ENCODE measurements around the gene UBAP1L. TPM values are rescaled to one million over a fixed set of nuclear protein-coding genes. Genes with fewer than 3 reads are reported as not detected.

The UBAP1L gene
- total RNA-seq, 1 donor from 2014 or later: 9.6 TPM

DNA sequence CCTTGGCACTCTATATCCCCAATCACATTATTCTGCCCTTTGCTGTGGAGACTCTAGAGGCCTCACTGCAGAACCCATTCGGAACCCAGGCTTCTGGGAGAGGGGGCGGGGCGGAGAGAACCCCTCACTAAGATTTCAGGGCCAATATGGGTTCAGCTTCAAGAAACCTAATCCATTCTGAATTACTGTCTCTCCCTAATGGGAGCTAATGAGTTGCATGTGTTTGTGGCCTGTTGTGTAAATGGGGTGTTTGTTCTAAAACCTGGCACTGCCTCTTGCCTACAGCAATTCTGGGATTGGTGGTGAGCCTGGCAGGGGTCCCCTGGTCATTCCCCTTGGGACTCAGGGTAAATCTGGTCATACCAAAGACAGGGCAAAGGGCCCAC lies 46.6 kb downstream of the UBAP1L start:
- POLR2A ChIA-PET: no interaction called here
- Mint-ChIP-seq H3K27me3 (peaks cover 35% of the 10 kb centered on the region), H3K4me1 (peaks cover 5% of the 10 kb centered on the region), H3K27ac (no peak overlapping the region), H3K4me3 (no peak overlapping the region), H3K36me3 (ENCODE audit: low read depth) (no peaks in the 10 kb centered on the region), H3K9me3 (no peaks in the 10 kb centered on the region)
- DNase-seq (no peak), ATAC-seq (ENCODE audit: low read depth) (no peak)
- CTCF ChIA-PET: interaction anchor here (0.6 kb wide), 1 partner anchor 336 kb away, joined by 3 read pairs; no protein-coding TSS in a partner anchor
- intact Hi-C loops (cut with micrococcal nuclease): no loop called here
- TF ChIP-seq, protein P1, sequence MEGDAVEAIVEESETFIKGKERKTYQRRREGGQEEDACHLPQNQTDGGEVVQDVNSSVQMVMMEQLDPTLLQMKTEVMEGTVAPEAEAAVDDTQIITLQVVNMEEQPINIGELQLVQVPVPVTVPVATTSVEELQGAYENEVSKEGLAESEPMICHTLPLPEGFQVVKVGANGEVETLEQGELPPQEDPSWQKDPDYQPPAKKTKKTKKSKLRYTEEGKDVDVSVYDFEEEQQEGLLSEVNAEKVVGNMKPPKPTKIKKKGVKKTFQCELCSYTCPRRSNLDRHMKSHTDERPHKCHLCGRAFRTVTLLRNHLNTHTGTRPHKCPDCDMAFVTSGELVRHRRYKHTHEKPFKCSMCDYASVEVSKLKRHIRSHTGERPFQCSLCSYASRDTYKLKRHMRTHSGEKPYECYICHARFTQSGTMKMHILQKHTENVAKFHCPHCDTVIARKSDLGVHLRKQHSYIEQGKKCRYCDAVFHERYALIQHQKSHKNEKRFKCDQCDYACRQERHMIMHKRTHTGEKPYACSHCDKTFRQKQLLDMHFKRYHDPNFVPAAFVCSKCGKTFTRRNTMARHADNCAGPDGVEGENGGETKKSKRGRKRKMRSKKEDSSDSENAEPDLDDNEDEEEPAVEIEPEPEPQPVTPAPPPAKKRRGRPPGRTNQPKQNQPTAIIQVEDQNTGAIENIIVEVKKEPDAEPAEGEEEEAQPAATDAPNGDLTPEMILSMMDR (IDR thresholded peaks at IDR 0.05): no peak

DNA sequence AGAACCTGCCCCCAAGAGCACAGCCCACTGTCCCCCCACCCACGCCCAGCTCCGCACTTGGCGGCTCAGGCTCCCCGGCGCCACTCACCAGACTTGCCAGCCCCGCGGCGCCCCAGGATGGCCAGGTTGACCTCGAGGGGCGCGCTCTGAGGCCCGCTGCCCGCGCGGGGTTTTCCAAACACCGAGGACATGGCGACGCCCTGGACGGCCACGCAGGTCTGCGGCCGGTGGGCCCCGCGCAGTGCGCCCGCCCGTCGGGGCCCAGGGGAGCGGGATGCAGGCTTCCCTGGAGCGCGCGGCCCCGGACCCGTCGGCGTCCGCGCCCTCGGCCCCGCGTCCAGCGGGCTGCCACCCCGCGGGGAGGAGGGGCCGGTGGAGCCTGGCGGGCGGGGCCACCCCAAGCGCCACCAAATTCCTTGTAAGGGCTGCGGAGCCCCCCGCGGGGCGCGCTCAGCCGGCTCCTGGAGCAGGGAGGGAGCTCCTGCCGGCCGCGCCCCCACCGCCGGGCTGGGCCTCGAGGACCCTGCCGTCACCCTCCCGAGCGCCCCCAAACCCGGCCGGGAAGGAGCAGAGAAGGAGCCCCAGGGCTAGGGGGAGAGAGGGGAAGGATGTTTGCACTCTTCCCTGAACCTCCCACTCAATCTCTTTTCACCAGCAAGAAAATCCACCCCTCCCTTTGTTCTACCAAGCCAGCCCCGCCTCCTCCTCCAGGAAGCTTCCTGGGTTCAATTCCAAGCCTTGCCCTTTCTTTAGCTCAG lies 47.2 kb downstream of the UBAP1L start, which contains the start of gene RASL12:
TSS of gene RASL12 (minus strand) at position 347 of the 758 bp plus-strand sequence. CDS start at position 191, 156 bp downstream.
- Mint-ChIP-seq H3K9me3 (no peaks in the 10 kb centered on the region), H3K27me3 (peaks cover 35% of the 10 kb centered on the region), H3K27ac (no peak within 1 kb of the TSS), H3K36me3 (ENCODE audit: low read depth) (no peaks in the 10 kb centered on the region), H3K4me1 (peaks cover 5% of the 10 kb centered on the region), H3K4me3 (no peak within 1 kb of the TSS)
- DNase-seq (no peak), ATAC-seq (ENCODE audit: low read depth) (no peak)
- ChIA-PET POLR2A (no interaction called here), CTCF (interaction anchor here (0.6 kb wide), 1 partner anchor 337 kb away, joined by 3 read pairs; no protein-coding TSS in a partner anchor)
- intact Hi-C loops (cut with micrococcal nuclease): no loop called here
- TF ChIP-seq, protein P1 (IDR thresholded peaks at IDR 0.05): no peak

DNA sequence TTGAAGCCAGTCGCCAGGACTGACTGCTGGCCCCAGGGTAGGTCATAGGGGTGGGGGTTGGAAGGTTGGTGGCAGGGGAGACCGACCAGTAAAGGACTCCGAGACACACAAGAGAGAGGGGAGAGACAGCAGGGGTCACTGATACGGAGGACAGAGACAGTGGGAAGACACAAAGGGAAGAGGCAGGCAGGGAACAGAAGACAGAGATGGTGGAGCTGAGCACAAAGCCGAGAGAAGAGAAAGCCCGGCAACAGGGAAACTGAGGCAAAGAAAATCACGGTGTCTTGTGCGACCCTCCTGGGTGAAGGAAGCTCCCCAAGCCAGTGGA lies 47.7 kb downstream of the UBAP1L start:
- H3K9me3 Mint-ChIP-seq: no peaks in the 10 kb centered on the region
- H3K4me1 Mint-ChIP-seq: peaks cover 5% of the 10 kb centered on the region
- ATAC-seq (ENCODE audit: low read depth) (no peak), DNase-seq (no peak)
- intact Hi-C loops (cut with micrococcal nuclease): no loop called here
- TF ChIP-seq, protein P1 (IDR thresholded peaks at IDR 0.05): no peak
- POLR2A ChIA-PET: no interaction called here
- H3K4me3 Mint-ChIP-seq: no peak overlapping the region
- CTCF ChIA-PET: no interaction called here
- H3K36me3 Mint-ChIP-seq (ENCODE audit: low read depth): no peaks in the 10 kb centered on the region
- no peak overlapping the region for H3K27ac Mint-ChIP-seq
- H3K27me3 Mint-ChIP-seq: peaks cover 35% of the 10 kb centered on the region

DNA sequence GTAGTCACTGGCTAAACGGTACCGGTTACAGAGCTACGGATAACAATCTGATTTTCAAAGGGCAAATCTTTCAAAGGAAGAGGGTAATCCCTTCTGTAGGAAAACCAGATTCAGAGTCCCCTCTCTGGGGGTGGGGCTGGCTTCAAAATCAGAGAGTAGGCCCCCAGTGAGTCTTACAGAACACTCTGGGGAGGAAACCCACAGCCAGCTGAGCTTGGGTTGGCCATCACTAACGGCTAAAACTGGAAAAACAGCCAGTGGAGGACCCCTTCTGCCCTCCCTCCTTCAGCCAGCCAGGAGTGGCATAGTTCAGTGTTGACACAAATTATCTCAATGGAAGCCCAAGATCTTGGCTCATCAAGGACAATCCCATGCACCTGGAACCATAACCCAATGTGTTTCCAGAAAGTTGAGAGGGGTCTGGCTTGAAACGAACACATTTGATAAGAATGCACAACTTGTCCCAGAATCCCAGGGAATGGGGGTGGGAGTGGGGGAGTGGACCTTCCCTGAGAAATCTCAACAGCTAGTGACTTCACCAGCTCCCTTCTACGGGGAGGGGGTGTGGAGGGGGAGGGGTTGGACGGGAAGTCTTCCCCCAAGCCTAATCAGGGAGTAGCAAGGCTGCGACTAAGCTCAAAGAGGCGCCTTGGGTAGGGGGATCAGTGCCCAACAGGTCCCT lies 48.2 kb downstream of the UBAP1L start:
- TF ChIP-seq, protein P1 (IDR thresholded peaks at IDR 0.05): no peak
- intact Hi-C loops (cut with micrococcal nuclease): no loop called here
- ATAC-seq (ENCODE audit: low read depth): no peak
- no peak for DNase-seq
- H3K36me3 Mint-ChIP-seq (ENCODE audit: low read depth): no peaks in the 10 kb centered on the region
- POLR2A ChIA-PET: no interaction called here
- H3K27ac Mint-ChIP-seq: no peak overlapping the region
- H3K27me3 Mint-ChIP-seq: peaks cover 37% of the 10 kb centered on the region
- no peak overlapping the region for H3K4me3 Mint-ChIP-seq
- peaks cover 5% of the 10 kb centered on the region for H3K4me1 Mint-ChIP-seq
- CTCF ChIA-PET: interaction anchor here (0.7 kb wide), 1 partner anchor 10 kb away, joined by 4 read pairs; no protein-coding TSS in a partner anchor
- H3K9me3 Mint-ChIP-seq: no peaks in the 10 kb centered on the region

DNA sequence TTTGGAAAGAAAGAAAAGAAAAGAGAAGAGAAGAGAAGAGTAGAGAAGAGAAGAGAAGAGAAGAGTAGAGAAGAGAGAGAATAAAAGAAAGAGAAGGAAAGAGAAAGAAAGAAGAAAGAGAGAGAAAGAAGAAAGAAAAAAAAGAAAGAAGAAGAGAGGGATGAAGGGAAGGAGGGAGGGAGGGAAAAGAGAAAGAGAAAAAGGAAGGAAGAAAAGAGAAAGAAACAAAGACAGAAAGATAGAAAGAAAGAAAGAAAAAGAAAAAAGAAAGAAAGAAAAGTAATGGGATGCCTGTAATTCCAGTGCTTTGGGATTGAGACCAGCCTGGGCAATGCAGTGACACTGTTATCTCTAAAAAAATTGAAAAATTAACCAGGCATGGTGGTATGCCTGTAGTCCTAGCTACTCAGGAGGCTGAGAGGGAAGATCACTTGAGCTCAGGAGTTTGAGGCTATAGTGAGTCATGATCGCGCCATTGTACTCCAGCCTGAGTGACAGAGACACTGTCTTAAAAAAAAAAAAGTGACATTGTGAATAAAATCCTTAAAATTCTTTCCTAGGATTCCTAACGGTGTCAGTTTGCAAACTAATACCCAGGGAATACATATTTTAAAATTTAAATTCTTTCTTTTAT lies 48.9 kb downstream of the UBAP1L start:
- no peaks in the 10 kb centered on the region for H3K36me3 Mint-ChIP-seq (ENCODE audit: low read depth)
- POLR2A ChIA-PET: no interaction called here
- H3K27me3 Mint-ChIP-seq: peaks cover 37% of the 10 kb centered on the region
- peaks cover 5% of the 10 kb centered on the region for H3K4me1 Mint-ChIP-seq
- TF ChIP-seq, protein P1 (IDR thresholded peaks at IDR 0.05): peak; percentile 32
- H3K4me3 Mint-ChIP-seq: no peak overlapping the region
- ATAC-seq (ENCODE audit: low read depth): no peak
- H3K9me3 Mint-ChIP-seq: no peaks in the 10 kb centered on the region
- no peak for DNase-seq
- CTCF ChIA-PET: interaction anchor here (0.7 kb wide), 1 partner anchor 9 kb away, joined by 4 read pairs; no protein-coding TSS in a partner anchor
- intact Hi-C loops (cut with micrococcal nuclease): no loop called here
- H3K27ac Mint-ChIP-seq: no peak overlapping the region
